Occipital lobe (tissue), 2 donors: ENCODE measurements around the gene CTAG1A. TPM values are rescaled to one million over a fixed set of nuclear protein-coding genes. Genes with fewer than 3 reads are reported as not detected.
"Not testable (repeated sequence)": the region's sequence is repeated elsewhere in the genome, so short reads cannot be mapped to it uniquely, and the experiment has no call there.

Experiments
- DNase-seq: peaks from one replicate; lab custom pipeline; 2025; lab: John Stamatoyannopoulos, UW
- total RNA-seq: library from RNA; depleted of rRNA; stranded (reverse); fragments of >200 nt; gene quantifications from one replicate; pipeline ENCODE4 v1.2.3, GENCODE V29; 2014

Gene CTAG1A
- total RNA-seq, 1 donor from 2014 or later: not detected

DNA sequence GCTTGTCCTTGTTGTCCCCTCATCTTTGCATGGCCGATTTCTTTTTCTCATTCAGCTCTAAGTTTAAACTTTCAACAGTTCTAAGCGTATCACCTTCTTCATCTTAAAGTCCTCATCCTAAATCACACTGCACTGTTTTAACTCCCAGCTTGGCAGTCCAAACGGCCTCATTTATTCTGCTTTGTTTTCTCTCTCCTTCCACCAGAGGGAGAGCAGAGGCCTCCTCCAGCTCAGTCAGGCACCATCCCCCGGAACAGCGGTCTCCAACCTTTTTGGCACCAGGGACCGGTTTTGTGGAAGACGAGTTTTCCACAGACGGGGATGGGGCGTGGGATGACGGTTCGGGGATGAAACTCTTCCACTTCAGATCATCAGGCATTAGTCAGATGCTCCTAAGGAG is 14.6 kb upstream of the CTAG1A start:
- DNase-seq: not testable (repeated sequence)

DNA sequence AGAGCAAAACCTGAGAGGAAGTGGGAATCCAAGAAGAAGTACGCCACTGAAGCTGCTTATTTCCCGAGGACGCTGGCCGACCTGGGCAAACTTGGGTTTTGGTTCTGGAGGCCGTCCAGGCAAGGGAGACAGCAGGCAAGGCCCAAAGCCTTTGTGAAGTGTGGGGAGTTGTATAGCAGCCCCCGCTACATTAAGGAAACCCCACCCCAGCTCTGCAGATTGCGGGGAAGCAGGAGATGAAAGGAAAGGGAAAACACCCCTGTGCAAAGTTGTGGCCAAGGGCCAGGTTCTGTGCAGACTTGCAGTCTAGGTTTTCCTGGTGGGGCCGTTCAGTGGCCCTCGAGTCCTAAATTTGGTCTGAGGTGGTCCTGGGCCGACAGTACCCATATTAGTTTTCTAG is 11.9 kb upstream of the CTAG1A start:
- not testable (repeated sequence) for DNase-seq

DNA sequence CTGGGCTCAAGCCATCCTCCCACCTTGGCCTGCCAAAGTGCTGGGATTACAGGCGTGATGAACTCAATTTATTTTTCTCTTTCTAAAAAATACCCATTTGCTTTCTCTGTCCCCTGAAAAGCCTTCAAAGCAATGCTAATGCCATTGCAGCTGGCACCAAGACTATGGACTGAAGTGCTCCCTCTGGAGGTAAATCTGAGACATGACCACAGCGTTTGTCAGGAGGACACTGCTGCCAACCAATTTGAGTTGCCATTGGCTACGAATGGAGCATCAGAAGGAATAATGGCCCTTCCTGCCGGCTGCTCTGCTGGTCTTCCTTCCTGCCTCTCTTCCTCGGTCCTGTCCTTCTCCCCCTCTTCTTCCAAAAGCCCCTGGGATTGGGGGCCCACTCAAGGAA is 9.9 kb upstream of the CTAG1A start:
- not testable (repeated sequence) for DNase-seq

DNA sequence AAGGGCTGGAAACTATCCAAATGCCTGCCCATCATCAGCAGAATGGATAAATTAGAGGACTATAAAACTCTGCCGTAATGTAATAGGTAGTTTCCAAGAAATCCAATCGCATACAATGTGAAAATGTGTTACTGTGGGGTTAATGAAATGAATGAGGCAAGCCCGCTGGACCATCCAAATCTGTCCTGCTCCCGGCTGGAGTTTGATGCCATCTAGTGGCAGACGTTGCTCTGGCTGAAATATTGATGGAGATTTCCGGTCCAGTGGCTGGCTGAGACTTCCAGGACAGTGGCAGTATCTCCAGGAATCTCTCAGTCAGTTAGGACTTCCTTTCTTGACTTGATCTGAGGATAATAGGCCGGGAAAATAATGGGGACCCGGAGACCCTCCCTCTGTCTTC is 1.9 kb upstream of the CTAG1A start:
- not testable (repeated sequence) for DNase-seq

DNA sequence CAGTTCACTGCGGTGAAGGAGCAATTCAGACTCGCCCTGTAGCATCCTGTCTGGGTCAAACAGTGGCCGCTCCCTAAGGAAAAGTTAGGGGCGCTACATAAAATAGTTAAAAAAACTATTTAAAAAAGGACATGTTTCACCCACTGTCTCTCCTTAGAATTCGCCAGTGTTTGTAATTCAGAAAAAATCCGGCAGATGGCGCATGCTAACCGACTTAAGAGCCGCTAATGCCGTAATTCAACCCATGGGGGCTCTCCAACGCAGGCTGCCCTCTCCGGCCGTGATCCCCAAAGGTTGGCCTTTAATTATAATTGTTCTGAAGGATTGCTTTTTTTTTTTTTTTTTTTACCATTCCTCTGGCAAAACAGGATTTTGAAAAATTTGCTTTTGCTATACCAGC is 5.5 kb downstream of the CTAG1A start:
- not testable (repeated sequence) for DNase-seq

DNA sequence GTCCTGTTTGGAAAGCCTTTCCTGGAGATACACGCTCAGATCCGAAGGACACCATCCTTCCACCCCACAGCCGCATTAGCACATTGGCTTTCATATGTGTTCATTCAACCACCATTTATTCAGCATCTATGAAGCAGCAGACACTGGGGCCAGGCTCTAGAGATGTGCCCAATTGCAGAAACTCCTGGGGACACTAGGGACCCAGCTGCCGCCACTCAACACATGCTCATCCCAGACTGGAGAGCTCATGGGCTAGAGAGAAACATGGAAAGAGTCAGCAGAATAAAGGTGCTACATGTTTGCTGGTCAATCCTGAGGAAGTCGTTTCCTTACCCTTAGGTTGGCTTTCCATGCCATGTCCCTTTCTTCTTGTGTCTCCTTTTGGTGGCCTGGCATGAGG is 7.6 kb downstream of the CTAG1A start:
- DNase-seq: no peak

DNA sequence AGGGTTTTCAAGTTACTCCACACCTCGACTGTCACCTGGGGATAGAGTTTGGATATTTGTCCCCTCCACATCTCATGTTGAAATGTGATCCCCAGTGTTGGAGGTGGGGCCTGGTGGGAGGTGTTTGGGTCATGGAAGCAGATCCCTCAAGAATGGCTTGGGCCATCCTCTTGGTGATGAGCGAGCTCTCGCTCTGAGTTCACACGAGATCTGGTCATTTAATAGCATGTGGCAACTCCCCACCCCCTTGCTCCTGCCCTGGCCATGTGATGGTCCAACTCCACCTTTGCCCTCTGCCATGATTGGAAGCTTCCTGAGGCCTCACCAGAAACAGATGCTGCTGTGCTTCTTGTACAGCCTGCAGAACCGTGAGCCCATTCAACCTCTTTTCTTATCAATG is 8.3 kb downstream of the CTAG1A start:
- DNase-seq: no peak

DNA sequence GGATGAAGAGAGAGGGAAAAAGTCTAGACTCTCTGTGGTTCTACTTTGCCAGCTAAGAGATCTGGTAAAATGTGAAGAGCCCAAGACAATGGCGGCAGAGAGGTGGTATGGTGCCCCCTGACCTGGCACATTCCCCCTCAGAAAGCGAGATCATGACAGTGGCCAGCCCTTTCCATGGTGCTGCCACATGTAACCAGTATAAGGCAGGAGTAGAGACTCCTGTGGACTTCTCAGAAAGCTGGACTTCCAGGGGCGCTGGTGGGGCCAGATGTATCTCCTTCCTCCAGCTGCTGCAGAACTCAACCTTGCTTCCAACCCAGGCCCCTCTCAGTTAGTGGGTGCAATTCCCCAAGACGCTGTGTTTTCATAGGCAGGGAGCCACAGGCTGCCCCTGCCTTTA is 9.6 kb downstream of the CTAG1A start:
- no peak for DNase-seq

DNA sequence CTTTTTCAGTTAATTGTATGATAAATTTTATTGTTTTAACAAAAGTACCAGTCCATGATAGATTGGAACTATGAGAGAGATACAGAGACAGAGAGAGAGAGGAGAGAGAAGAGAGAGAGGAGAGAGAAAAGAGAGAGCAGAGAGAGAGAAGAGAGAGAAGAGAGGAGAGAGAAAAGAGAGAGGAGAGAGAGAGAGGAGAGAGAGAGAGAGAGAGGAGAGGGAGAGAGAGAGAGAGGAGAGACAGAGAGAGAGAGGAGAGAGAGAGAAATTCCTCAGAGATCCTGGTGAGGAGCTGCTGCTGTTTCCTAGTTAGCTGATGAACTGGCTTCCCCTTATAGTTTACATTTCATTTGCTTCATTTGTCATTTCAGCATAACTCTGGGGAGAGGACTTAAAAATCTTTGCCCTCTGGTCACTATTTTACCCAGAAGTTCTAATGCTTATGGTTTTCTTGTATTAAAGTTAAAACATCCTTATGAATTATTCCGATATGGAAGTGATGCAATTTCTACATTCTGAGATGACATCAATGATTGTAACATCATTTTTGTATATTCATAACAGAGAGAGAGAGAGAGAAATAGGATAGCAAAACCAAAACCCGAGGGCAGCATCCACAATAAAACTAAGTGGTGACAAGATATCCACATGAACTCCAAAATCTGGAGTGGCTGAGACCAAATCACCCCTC is 10.8 kb downstream of the CTAG1A start:
- no peak for DNase-seq

DNA sequence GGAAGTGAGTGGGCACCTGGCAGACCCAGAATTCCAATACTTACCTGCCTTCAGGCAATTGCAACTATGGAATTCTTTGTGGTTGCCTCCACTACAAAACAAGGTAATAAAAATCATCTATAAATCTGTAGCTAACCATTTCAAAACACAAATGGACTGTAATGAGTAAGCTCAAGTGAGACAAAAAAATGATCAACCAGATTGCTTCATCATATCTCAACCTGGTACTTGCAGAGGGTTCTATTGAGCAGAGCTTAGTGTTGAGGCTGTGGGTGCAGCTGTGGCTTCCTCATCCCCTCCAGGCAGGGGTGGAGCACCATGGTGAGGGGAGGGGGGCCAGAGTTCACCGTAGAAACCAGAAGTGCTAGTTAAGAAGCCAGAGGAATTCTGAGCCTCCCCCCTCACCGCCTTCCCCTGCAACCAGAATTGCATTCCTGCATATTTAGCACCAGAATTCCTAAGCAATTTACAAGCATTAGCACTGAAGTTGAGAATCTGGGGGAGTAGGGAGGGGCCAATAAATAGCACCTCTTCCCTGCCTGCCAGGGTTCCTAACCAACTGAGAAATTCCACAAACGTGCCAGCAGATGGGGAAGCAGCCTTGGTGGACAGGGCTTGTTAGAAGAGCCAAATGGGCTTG is 11.5 kb downstream of the CTAG1A start:
- DNase-seq: no peak

DNA sequence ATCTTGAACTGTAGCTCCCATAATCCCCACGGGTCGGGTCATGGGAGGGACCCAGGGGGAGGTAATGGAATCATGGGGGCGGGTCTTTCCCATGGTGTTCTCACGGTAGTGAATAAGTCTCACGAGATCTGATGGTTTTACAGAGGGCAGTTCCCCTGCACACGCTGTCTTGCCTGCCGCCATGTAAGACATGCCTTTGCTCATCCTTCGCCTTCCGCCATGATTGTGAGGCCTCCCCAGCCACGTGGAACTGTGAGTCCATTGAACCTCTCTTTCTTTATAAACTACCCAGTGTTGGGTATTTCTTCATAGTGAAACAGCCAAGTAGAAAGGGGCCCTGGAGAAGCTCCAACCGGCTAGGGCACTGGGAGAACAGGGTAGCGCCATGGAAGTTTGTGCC is 12.3 kb downstream of the CTAG1A start:
- DNase-seq: no peak

DNA sequence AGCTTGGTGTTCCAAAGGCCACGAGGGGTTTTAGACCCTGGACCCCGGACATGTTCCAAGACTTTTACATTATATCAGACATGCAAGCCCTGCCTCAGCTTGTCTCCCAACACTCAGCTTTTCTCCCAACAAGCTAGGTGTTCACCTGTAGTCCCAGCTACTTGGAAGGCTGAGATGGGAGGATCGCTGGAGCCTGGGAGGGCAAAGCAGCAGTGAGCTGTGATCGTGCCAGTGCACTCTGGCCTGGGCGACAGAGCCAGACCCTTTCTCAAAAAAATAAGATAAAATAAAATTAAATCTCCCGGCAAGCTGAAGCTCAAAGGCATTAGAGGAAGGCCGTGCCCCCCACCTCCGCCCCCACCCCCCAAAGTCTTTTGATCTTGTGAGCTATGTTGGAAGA is 13.7 kb downstream of the CTAG1A start:
- DNase-seq: no peak

DNA sequence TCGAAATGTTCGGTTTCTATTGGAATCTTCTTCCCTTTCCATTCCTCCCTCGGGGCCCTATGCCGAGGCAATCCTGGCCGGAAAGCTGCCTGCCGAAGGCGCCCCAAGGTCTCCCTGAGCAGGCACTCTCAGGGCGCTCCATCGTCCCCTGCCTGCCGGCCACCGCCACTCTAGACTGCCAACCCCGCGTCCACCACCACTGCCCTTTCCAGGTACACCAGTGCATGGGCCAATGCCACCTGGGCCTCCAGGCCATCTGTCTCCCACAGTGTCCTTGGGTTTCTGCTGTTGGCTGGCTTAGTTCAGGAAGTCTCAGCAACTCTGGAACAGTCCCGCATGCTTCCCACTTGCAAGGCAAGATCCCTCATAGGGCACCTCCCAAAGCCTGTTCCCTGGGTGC is 14.6 kb downstream of the CTAG1A start:
- DNase-seq: no peak

DNA sequence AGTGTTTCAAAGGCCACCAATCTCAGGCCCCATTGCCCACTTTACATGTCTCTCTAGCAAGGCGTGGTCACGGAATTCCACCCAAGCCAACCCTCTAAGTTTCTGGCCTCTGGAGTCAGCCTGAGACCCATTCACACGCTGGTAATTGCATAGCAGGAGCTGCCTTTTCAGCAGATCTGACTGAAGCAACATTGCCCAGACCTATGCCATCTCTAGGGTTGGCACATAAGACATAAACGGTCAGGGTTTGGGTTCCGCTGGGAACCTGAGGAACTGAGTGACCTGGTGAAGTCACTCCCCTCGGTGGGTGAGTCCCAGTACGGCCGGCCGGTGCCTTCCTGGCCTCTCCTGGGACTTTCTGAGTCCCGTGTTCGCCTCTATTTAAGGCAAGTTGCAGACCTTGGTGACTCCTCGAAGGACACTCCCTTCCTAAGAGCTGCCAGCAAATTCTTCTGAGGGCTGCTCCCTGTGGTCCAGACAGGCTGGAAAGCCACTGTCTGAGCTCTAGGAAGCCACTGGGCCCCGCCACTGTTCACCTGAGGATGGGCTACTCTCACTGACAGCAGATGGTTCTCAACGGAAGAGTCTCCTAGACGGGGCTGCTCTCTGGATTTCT is 15.9 kb downstream of the CTAG1A start:
- DNase-seq: no peak

DNA sequence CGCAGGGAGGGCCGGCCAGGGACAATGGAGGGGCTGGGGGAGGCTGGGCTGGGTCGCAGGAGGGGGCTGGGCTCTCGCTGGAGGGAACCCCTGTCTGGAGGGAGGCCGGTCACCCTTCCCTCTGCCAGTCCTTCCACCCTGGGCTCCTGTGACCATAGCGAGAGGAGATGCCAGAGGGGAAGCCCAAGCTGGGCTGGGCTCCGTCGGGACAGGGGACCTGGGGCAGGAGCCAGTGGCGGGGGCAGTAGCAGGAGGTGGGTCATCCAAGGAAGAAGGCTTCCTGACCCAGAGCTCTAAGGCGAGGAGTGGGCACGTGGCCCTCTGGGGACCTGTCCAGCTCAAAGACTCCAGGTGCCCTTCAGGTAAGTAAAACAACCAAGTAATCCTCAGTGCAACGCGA is 17.3 kb downstream of the CTAG1A start:
- no peak for DNase-seq

DNA sequence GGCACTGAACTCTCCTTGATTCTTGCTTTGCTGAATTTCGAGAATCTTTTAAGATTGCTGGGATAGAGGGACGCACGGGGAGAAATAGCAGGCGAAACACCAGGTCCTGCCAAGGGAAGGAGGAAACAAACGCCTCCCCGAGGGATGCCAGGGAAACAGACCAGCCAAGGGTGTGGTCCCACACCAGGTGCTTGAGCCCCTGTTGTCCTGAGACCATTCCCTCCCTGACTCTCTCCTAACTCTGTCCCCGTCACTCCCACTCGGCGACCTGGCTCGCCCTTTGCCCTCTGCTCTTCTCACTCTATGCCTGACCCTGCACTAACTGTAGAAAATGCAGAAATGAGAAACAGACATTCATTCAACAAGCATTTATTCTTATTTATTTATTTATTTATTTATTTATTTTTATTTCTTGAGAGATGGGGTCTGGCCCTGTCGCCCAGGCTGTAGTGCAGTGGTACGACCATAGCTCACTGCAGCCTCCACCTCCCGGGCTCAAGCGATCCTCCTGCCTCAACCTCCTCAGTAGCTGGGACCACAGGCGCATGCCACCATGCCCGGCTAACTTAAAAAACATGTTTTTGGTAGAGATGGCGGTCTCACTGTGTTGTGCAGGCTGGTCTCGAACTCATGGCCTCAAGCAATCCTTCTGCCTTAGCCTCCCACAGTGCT is 18.0 kb downstream of the CTAG1A start:
- DNase-seq: no peak

DNA sequence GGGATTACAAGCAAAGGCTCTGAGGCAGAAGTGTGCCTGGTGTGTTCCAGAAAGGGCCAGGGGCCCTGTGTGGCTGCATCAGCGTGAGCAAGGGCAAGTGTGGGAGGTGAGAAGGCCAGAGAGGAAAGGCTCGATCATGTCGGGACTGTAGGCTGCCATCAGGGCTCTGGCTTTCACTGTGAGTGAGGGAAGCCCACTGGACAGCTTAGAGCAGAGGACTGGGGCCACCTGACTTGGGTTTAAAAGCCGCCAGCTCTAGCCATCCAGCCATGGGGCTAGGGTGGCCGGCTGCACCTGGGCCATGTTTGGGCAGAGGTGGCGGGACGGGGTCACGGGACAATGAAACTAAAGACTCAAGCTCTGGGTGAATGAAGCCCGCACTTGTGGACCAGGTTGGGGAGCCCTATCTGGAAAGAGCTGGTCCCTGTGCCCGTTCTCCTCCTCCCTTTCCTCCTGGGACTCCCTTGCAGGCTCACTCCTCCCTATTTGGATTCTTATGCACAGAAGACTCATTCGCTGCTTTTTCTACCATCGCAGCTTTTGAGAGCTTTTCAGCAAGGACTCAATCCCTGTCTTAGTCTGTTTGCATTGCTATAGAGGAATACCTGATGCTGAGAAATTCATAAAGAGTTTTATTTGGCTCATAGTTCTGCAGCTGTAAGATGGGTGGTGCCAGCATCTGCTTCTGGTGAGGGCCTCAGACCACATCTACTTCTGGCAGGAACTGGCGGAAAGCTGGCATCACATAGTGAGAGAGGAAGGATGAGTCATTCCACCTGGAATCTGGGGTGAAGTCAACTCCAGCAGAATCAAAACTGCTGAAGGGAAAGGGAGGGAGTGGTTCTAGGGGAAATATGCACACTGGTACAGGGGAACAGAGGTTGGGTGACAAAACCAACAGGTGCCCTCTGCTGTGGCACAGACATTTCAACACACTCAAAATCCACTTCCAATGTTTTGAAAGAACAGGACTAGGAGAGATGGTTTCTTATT is 18.8 kb downstream of the CTAG1A start:
- no peak for DNase-seq

DNA sequence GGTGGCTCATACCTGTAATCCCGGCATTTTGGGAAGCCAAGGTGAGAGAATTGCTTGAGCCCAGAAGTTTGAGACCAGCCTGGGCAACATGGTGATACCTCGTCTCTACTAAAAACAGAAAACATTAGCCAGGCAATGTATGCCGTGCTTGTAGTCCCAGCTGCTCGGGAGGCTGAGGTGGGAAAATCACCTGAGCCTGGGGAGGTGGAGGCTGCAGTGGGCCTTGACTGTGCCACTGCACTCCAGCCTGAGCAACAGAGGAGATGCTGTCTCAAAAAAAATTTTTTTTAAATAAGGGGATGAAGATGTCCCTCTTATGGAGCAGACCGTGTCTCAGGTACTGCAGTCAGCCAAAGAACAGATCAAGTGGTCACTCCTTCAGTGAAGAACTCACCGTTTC is 20.6 kb downstream of the CTAG1A start:
- DNase-seq: no peak

DNA sequence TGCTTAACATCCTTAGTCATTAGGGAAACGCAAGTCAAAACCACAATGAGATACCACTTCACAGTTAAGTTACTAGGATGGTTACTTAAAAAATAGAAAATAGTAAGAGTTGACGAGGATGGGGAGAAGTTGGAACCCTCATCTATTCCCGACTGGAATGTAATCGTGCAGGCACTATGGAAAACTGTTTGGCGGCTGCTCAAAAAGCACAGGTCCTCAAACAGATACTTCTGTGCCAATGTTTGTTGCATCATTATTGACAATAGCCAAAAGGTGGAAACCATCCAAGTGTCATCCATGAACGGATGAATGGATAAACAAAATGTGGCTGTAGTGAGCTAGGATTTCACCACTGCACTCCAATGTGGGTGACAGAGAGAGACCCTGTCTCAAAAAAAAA is 22.4 kb downstream of the CTAG1A start:
- no peak for DNase-seq

DNA sequence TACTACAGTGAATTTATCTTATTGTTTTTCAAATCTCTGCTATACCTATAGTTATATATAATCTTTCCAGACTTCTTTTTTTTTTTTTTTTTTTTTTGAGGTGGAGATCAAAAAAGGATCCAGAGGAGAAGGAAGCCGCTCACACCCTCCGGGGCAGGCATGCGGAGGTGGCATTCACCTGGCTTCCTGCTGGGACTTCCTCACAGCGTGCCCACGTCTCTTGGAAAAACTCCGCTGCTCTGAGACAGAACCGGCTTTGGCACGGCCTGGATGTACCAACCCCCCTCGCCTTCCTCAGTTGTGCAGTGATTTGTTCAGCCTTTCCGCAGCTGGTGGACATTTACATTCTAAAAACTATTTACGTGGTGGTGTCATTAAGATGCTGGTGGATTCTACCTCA is 23.0 kb downstream of the CTAG1A start:
- not testable (repeated sequence) for DNase-seq

DNA sequence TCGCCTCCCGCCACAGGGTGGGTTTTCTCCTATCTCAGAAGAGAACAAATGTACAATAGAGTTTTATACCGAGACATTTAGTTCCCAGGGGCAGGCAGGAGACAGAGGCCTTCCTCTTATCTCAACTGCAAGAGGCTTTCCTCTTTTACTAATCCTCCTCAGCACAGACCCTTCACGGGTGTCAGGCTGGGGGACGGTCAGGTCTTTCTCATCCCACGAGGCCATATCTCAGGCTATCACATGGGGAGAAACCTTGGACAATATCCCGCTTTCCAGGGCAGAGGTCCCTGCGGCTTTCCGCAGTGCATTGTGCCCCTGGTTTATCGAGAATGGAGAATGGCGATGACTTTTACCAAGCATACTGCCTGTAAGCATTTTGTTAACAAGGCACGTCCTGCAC is 23.9 kb downstream of the CTAG1A start:
- not testable (repeated sequence) for DNase-seq
